ENCODE data around the gene ST14.

ST14 gene

DNA sequence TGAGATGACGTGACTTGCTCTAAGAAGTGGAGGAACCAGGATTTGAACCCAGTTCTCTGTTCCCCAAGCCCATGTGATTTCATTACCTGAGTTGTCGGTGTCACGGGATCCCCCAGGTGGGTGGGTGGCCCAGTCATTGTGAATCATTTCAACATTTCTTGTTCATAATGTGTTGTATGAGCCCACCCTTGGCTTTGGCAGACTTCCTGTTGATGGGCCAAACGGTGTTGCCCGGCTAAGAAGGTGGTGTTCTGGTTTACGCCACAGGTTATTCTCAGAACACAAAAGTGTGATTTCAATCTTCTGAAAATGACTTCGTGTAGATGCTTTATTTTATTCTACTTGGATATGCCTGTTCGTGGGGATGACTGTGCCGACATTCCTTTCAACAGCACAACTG is 21.6 kb upstream of the ST14 start:
- no peak overlapping the region for H3K27ac ChIP-seq (ENCODE audit: low read depth, low read length)
- H3K4me3 ChIP-seq (ENCODE audit: low read depth, low read length) = no peak overlapping the region

DNA sequence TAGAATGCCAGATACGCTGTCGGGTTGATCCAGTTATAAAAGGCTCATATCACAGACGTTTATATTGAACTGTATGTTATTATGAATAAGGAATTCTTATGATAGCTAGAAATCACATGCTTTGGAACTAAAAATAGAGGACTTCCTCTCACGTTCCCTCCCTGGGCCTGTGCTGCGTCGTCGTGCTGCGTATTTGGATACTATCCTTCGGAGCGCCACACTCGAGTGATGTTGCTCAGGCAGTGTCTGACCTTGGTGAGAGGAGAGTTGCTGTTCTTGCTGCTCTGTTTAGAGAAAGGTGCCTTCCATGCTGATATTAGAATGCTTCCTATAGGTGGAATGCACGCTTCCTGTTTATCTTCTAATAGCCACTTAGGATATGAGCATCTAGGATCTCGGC is 20.2 kb upstream of the ST14 start:
- H3K36me3 ChIP-seq (ENCODE audit: control insufficient read depth, insufficient read depth, low read length) = peaks cover 94% of the 10 kb centered on the region
- H3K4me1 ChIP-seq (ENCODE audit: control insufficient read depth, insufficient read depth, low read length) = no peaks in the 10 kb centered on the region
- H3K27ac ChIP-seq (ENCODE audit: low read depth, low read length) = no peak overlapping the region

More for the DNA sequence above, 21.6 kb upstream of the ST14 start:
- Histone ChIP-seq H3K36me3 (ENCODE audit: control insufficient read depth, insufficient read depth, low read length) (peaks cover 94% of the 10 kb centered on the region), H3K9me3 (ENCODE audit: control insufficient read depth, insufficient read depth, low read length) (peaks cover 7% of the 10 kb centered on the region; the same call in 1 of the 2 replicates), H3K9ac (ENCODE audit: low read depth, low read length) (no peak overlapping the region), H3K27me3 (ENCODE audit: control insufficient read depth, insufficient read depth, low read length) (no peaks in the 10 kb centered on the region), H3K4me1 (ENCODE audit: control insufficient read depth, insufficient read depth, low read length) (no peaks in the 10 kb centered on the region)

DNA sequence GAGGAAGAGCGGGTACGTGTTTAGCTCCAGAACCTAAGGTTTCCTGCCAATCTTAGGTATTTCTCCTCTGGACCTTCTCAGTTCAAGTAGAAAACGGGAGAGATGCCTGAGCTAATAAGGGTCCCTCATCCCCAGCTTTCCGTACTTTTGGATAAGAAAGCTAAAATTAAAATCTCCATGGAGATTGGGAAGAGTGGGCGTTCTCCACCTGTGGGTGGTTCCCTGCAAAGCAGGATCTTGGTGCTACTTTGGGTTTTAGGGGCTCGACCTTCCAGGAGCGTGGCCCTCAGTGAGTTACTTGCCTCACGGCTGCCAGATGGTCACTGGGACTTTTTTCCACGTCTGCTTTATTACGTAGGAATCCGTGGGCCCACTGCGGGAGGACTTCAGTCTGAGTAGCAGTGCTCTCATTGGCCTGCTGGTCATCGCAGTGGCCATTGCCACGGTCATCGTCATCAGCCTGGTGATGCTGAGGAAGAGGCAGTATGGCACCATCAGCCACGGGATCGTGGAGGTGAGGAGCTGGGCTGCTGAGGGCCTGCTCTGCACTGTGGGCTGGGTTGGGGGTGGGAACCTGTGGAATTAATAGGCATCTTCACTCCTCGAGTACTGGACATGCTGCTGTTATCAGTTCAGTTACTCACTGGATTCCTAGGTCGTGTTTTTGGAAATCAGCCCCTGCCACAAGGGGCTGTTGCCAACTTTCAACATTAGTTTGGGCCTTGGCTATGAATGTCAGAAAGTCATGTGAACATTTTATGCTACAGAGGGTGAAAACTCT is 17.8 kb upstream of the ST14 start:
- Histone ChIP-seq H3K4me3 (ENCODE audit: low read depth, low read length) (no peak overlapping the region), H3K9ac (ENCODE audit: low read depth, low read length) (no peak overlapping the region), H3K27ac (ENCODE audit: low read depth, low read length) (no peak overlapping the region), H3K36me3 (ENCODE audit: control insufficient read depth, insufficient read depth, low read length) (peaks cover 82% of the 10 kb centered on the region), H3K4me1 (ENCODE audit: control insufficient read depth, insufficient read depth, low read length) (peaks cover 14% of the 10 kb centered on the region), H3K27me3 (ENCODE audit: control insufficient read depth, insufficient read depth, low read length) (no peaks in the 10 kb centered on the region), H3K9me3 (ENCODE audit: control insufficient read depth, insufficient read depth, low read length) (no peaks in the 10 kb centered on the region)

More for the DNA sequence above, 20.2 kb upstream of the ST14 start:
- H3K9me3 ChIP-seq (ENCODE audit: control insufficient read depth, insufficient read depth, low read length) = no peaks in the 10 kb centered on the region
- H3K4me3 ChIP-seq (ENCODE audit: low read depth, low read length) = no peak overlapping the region
- no peaks in the 10 kb centered on the region for H3K27me3 ChIP-seq (ENCODE audit: control insufficient read depth, insufficient read depth, low read length)
- H3K9ac ChIP-seq (ENCODE audit: low read depth, low read length) = no peak overlapping the region

DNA sequence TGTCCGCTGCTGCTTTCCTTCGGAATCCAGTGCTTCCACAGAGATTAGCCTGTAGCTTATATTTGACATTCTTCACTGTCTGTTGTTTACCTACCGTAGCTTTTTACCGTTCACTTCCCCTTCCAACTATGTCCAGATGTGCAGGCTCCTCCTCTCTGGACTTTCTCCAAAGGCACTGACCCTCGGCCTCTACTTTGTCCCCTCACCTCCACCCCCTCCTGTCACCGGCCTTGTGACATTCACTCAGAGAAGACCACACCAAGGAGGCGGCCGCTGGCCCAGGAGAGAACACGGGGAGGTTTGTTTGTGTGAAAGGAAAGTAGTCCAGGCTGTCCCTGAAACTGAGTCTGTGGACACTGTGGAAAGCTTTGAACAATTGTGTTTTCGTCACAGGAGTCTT is 15.4 kb upstream of the ST14 start:
- Histone ChIP-seq H3K36me3 (ENCODE audit: control insufficient read depth, insufficient read depth, low read length) (peaks cover 68% of the 10 kb centered on the region), H3K27ac (ENCODE audit: low read depth, low read length) (no peak overlapping the region), H3K27me3 (ENCODE audit: control insufficient read depth, insufficient read depth, low read length) (no peaks in the 10 kb centered on the region)

DNA sequence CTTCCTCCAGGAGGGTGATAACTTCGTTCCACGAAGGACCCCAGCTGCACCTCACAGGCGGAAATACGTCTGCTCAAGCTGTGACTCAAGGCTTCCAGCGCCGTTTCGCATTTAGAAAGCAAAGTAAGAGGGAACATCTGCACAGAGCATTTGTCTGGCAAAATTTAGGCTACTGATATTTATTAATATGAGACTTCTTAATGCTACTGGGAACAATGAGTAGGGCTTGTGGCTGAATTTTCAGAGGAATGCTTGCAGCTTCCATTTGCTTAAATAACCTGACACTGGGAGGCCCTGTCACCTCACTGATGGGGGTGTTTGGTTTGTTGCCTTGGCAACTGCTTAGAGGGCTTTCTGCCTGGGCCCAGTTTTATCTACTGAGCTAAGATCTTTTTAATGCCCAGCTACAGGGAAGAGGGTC is 14.7 kb upstream of the ST14 start:
- H3K4me1 ChIP-seq (ENCODE audit: control insufficient read depth, insufficient read depth, low read length) = peaks cover 17% of the 10 kb centered on the region
- peaks cover 61% of the 10 kb centered on the region for H3K36me3 ChIP-seq (ENCODE audit: control insufficient read depth, insufficient read depth, low read length)
- H3K4me3 ChIP-seq (ENCODE audit: low read depth, low read length) = no peak overlapping the region
- no peaks in the 10 kb centered on the region for H3K27me3 ChIP-seq (ENCODE audit: control insufficient read depth, insufficient read depth, low read length)
- no peak overlapping the region for H3K27ac ChIP-seq (ENCODE audit: low read depth, low read length)
- H3K9ac ChIP-seq (ENCODE audit: low read depth, low read length) = no peak overlapping the region
- no peaks in the 10 kb centered on the region for H3K9me3 ChIP-seq (ENCODE audit: control insufficient read depth, insufficient read depth, low read length)

More for the DNA sequence above, 15.4 kb upstream of the ST14 start:
- Histone ChIP-seq H3K4me3 (ENCODE audit: low read depth, low read length) (no peak overlapping the region), H3K9ac (ENCODE audit: low read depth, low read length) (no peak overlapping the region), H3K9me3 (ENCODE audit: control insufficient read depth, insufficient read depth, low read length) (no peaks in the 10 kb centered on the region), H3K4me1 (ENCODE audit: control insufficient read depth, insufficient read depth, low read length) (peaks cover 17% of the 10 kb centered on the region)

DNA sequence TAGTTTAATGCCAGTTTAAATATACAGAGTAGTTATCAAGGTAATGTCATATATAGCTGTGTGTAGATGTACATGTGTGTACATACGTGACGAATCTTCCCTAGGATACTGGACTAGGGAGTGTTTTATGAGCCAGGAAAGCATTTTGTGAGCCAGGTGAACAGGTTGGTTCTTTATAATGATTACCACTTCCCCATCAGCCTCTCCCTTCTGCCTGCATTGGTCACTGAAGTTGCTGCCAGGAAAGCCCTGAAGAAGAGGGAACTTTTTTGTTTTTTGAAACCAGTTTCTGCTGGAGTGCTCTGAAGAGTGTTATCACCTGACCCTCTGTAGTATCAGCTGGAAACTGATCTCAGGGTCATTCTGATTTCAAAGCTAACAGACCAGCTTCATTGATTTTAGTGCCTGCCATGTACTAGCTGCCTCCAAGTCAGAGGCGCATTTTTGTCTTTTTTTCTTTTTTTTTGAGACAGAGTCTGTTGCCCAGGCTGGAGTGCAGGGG is 14.2 kb upstream of the ST14 start:
- Histone ChIP-seq H3K36me3 (ENCODE audit: control insufficient read depth, insufficient read depth, low read length) (peaks cover 60% of the 10 kb centered on the region), H3K4me3 (ENCODE audit: low read depth, low read length) (no peak overlapping the region), H3K9ac (ENCODE audit: low read depth, low read length) (no peak overlapping the region), H3K27me3 (ENCODE audit: control insufficient read depth, insufficient read depth, low read length) (no peaks in the 10 kb centered on the region), H3K9me3 (ENCODE audit: control insufficient read depth, insufficient read depth, low read length) (no peaks in the 10 kb centered on the region), H3K4me1 (ENCODE audit: control insufficient read depth, insufficient read depth, low read length) (peaks cover 17% of the 10 kb centered on the region), H3K27ac (ENCODE audit: low read depth, low read length) (peak overlapping the region; percentile 45)

DNA sequence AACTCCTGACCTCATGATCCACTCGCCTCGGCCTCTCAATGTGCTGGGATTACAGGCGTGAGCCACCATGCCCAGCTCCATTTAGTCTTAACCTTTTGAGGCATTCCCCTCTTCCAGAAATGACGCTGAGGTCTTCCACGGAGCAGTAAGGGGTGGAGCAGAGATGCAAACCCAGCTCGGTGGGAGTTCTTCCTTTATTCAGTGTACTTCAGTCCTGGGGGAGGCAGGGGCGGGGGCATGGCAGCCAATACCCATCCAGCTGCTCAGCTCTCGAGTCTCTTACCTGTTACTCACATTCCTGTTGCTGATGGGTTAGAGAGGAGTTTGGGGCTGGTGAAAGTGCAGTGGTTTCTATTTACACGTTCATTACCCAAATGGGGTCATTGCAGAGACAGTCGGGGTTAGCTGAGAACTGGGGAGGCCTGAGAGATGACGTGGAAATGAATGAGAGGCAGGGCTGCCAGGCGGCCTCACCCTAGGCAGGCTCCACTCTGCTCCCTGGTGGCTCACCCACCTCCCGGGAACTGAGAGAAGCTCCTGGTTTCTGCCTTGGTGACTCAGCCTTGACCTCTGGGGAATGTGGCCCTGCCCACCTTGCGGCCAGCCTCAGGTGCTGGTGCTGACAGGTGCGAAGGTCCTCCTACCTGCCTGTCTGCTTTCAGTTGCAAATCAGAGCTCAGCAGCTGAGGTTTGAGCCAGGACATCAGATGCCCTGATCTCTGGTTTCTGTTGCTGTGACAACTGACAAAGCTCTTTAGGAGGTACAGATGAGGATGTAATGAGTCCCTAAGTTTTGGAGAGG is 13.4 kb upstream of the ST14 start:
- Histone ChIP-seq H3K4me3 (ENCODE audit: low read depth, low read length) (no peak overlapping the region), H3K9me3 (ENCODE audit: control insufficient read depth, insufficient read depth, low read length) (no peaks in the 10 kb centered on the region), H3K27me3 (ENCODE audit: control insufficient read depth, insufficient read depth, low read length) (no peaks in the 10 kb centered on the region), H3K4me1 (ENCODE audit: control insufficient read depth, insufficient read depth, low read length) (peaks cover 17% of the 10 kb centered on the region), H3K36me3 (ENCODE audit: control insufficient read depth, insufficient read depth, low read length) (peaks cover 55% of the 10 kb centered on the region), H3K9ac (ENCODE audit: low read depth, low read length) (no peak overlapping the region), H3K27ac (ENCODE audit: low read depth, low read length) (peak overlapping the region; percentile 69)

DNA sequence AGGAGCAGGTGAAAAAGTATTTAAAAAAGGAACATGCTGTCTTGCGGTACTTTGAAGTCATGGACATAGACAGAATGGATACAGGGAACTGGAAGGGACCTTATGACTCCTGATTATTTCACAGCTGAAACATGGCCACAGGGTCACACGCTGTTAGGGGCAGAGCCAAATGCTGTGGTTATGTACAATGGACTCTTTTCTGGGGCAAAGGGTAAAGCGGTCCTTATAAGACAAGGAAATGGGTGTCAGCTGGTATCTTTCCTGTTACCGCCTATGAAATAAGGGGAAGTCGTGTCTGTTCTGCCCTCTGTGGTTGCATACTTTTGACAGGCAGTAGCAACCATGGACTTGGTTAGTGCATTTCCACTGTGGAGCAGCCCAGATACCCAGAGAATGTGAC is 12.8 kb upstream of the ST14 start:
- no peak overlapping the region for H3K9ac ChIP-seq (ENCODE audit: low read depth, low read length)
- H3K4me3 ChIP-seq (ENCODE audit: low read depth, low read length) = no peak overlapping the region
- H3K27ac ChIP-seq (ENCODE audit: low read depth, low read length) = no peak overlapping the region
- H3K27me3 ChIP-seq (ENCODE audit: control insufficient read depth, insufficient read depth, low read length) = no peaks in the 10 kb centered on the region
- peaks cover 48% of the 10 kb centered on the region for H3K36me3 ChIP-seq (ENCODE audit: control insufficient read depth, insufficient read depth, low read length)
- no peaks in the 10 kb centered on the region for H3K9me3 ChIP-seq (ENCODE audit: control insufficient read depth, insufficient read depth, low read length)
- peaks cover 17% of the 10 kb centered on the region for H3K4me1 ChIP-seq (ENCODE audit: control insufficient read depth, insufficient read depth, low read length)

DNA sequence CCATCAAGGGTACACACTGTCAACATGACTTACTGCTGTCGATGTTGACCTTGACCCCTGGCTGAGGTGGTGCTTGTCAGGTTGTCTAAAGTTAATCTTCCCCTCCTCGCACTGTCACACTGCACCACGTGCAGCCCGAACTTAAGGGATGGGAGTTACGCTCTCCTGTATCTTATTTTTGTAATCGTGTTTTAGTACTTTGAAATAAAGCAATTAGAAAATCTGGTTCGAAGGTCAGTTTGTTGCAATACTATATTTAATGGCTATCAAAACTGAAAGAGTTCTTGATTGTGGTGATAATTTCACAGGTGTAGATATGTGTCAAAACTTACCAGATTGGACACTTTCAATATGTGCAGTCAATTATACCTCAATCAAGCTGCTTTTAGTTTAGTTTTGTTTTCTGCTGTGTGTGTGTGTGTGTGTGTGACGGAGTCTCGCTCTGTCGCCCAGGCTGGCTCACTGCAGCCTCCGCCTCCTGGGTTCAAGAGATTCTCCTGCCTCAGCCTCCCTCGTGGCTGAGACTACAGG is 10.7 kb upstream of the ST14 start:
- H3K4me1 ChIP-seq (ENCODE audit: control insufficient read depth, insufficient read depth, low read length) = peaks cover 17% of the 10 kb centered on the region
- H3K27me3 ChIP-seq (ENCODE audit: control insufficient read depth, insufficient read depth, low read length) = no peaks in the 10 kb centered on the region
- no peak overlapping the region for H3K4me3 ChIP-seq (ENCODE audit: low read depth, low read length)
- H3K27ac ChIP-seq (ENCODE audit: low read depth, low read length) = no peak overlapping the region
- H3K9me3 ChIP-seq (ENCODE audit: control insufficient read depth, insufficient read depth, low read length) = no peaks in the 10 kb centered on the region
- no peak overlapping the region for H3K9ac ChIP-seq (ENCODE audit: low read depth, low read length)
- H3K36me3 ChIP-seq (ENCODE audit: control insufficient read depth, insufficient read depth, low read length) = peaks cover 28% of the 10 kb centered on the region

DNA sequence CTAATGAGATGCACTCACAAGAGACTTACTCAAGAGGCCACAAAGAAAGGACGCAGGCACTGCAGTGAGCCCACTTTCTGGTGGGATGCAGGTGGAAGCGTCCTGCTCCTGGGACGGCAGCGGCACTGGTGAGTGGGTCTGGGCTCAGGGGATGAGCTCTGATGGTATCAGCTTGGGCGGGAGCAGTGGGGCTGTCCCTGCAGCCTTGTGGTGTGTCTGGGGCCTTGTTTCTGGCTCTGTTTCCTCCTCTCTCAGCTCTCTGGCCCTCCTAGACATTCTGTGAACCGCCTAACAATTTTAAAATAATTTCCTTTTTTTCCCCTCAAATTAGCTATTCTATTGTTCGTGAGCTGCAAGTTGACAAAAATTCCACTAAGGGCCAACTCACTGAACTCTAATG is 8.8 kb upstream of the ST14 start:
- no peaks in the 10 kb centered on the region for H3K9me3 ChIP-seq (ENCODE audit: control insufficient read depth, insufficient read depth, low read length)
- H3K4me1 ChIP-seq (ENCODE audit: control insufficient read depth, insufficient read depth, low read length) = peaks cover 10% of the 10 kb centered on the region
- no peaks in the 10 kb centered on the region for H3K27me3 ChIP-seq (ENCODE audit: control insufficient read depth, insufficient read depth, low read length)
- H3K36me3 ChIP-seq (ENCODE audit: control insufficient read depth, insufficient read depth, low read length) = peaks cover 11% of the 10 kb centered on the region; the same call in 1 of the 2 replicates
- no peak overlapping the region for H3K4me3 ChIP-seq (ENCODE audit: low read depth, low read length)
- H3K9ac ChIP-seq (ENCODE audit: low read depth, low read length) = no peak overlapping the region
- no peak overlapping the region for H3K27ac ChIP-seq (ENCODE audit: low read depth, low read length)

DNA sequence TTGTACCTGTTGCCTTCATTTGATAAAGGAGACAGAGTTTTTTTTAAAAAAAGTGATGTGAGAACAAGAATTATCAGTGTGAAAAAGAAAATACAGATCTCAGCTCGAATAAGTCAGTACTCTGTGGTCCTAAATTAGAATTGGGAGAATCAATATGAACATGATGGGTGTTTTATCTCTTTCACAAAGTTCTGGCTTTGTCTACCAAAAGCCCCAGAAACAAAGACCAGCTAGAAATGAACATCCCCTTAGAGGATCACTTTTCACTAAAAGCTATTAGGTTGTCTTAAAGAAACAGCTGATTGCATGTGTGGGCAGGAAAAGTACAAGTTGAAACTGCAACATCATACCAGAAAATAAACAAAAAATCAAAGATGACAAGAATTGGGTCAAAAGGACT is 8.4 kb upstream of the ST14 start:
- Histone ChIP-seq H3K9me3 (ENCODE audit: control insufficient read depth, insufficient read depth, low read length) (no peaks in the 10 kb centered on the region), H3K27ac (ENCODE audit: low read depth, low read length) (no peak overlapping the region), H3K27me3 (ENCODE audit: control insufficient read depth, insufficient read depth, low read length) (no peaks in the 10 kb centered on the region), H3K4me3 (ENCODE audit: low read depth, low read length) (no peak overlapping the region), H3K4me1 (ENCODE audit: control insufficient read depth, insufficient read depth, low read length) (peaks cover 6% of the 10 kb centered on the region), H3K9ac (ENCODE audit: low read depth, low read length) (no peak overlapping the region), H3K36me3 (ENCODE audit: control insufficient read depth, insufficient read depth, low read length) (peaks cover 11% of the 10 kb centered on the region; the same call in 1 of the 2 replicates)
